ENCODE results near the gene HES5.

Gene HES5

DNA sequence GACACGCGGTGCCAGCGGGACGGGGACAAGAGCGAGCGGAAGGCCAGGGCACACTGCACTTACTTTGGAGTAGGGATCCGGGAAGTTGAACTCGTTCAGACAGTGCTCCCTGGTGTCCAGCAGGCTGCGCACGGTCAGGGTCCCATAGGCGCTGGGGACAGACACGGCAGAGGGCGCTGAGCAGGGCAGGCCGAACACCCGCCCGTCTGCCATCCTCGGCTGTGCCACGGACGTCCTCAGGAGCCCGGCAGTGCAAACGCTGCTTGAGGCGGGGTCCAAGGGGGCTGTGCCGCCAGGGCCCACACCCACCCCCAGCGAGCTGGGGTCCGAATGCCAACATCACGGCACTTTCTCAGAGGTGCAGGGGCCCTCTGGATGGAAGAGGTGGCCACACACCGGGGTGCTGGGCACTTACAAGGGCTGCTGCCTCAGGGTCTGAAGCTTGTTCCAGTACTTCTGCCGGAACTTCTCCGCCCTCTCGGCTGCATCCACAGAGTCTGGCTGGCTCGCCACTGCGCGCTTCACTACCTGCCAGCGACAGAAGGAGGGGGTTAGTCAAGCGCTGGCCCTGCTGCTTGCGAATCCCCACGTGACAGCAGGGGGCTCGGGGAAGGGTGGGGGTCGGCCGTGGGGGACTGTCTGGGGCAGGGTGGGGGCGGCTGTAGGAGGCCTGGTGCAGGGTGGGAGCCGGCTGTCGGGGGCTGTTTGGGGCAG lies 16.0 kb downstream of the HES5 start:
- no peak for DNase-seq

DNA sequence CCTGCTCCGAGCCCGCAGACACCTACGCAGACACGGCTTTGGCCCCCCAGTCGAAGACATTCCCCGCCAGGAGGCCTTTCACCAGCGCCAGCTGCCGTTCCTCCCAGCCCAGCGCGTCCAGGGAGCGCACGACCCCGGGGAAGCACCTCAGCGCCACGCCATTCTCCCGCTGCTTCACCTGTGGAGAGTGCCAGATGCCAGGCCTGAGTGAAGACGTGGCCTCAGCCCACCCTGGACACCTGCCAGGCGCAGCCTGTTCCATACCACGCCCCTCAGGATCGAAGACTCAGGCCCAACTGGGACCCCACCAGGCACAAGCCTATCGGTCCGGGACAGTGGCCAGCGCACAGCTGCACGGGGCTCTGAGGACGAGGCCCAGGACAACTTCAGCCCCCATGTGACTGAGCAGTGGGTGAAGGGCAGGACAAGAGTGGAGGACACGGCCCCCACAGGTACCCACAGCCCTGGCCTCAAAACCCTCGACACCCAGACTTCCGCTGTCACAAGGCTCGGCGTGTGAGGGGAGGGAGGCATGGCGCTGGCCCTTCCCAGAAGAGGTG lies 17.1 kb downstream of the HES5 start:
- DNase-seq: no peak

DNA sequence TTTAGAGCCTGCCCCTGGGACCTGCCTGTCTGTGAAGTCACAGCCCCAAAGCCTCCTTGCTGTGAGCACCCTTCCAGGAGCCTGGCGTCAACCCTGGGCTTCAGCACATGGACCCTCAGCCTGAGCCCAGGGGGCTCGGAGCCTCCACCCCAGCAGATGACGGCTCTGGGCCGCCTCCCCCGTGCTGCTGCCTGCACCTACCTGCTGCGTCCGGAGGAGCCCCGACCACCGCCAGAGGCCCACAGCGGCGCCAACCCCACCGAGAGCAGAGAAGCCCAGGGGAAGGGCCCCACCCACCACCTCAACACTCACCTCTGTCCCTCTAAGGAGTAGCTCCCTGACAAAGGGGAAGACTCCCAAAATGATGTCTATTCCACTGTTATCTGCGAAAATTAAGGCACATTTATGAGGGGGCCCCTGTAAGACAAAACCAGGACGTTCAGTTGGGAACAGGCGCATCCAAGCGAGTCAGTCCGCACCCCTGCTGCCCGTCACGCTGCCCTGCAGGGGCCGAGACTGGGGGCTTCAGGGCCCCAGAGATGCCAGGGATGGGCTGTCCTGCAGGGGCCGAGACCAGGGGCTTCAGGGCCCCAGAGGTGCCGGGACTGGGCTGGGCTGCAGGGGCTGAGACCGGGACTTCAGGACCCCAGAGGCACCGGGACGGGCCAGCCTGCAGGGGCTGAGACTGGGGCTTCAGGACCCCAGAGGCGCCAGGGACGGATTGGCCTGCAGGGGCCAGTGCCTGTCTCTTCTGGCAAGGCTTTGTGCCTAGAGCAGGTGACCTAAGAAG lies 19.5 kb downstream of the HES5 start:
- DNase-seq: no peak

DNA sequence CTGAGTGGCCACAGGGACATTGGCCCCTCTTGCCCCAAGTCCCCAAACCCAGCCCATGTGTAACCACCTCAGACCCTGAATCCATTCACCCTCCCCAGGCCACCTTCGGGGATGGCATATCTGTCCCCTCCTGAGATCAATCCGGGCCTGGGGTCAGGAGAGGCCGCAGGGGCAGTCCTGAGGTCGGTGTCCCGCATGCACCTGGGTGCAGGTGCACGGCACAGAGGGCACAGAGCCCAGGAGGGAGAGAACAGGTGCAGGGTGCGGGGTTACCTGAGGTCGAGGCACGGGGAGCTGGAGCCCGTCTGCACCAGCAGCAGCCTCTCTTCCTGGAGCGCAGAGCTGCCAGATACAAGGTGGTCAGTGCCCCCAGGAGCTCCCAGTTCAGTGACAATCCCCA lies 20.5 kb downstream of the HES5 start:
- DNase-seq: no peak

DNA sequence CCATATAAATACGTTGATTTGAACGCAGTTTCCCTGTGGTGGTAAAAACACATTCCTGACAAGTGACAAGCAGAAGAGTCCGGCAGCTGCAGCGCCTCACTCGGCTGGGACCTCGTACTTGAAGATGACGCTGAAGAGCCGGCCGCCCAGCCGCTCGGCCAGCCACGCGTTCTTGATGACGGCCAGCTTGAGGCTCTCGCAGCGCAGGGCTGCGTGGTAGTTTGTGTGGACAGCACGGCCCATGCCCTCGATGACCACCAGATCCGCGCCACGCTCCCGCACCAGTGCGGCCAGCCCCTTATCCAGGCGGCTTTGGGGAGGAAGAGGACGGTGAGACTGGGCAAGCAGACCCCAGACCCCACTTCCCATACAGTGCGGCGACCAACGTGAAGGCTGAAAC lies 21.3 kb downstream of the HES5 start:
- DNase-seq: no peak

DNA sequence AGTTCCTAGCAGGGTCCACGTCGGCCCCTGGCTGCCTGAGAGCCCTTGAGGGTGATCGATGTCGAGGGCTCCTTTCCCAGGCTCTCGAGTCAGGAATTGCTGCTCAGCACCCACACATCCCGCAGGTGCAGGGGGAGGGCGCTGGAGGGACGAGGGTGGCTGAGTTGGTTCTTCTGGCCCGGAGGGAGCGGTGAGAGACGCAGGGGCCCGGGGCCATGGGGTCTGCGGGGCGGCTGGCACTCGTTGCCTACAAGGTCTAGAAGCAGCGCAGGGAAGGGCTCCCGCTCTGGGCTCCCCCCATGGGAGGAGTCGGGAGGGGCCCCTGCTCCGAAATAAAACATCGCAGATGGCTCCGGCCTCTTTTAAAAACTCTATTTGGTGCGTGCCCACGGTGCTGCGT lies 21.9 kb downstream of the HES5 start:
- DNase-seq: no peak

DNA sequence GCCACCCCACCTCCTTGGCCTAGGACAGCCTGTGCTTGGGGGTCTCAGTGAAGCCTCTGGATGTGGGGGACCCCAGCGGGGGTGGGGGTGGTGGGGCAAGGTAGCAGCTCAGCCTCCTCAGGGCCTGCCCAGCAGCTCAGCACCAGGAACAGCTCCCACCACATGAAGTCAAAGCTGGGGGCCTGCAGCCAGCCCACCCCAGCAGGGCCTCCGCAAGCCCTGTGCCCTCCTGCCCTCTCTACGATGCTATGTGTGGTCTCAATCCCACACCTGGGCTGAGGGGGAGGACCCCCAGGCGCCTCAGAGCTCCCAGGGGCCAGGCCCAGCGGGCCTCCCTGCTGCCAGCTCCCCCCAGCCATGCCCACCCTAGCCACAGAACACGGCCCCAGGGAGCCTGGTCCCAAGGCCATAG lies 22.3 kb downstream of the HES5 start:
- DNase-seq: no peak

DNA sequence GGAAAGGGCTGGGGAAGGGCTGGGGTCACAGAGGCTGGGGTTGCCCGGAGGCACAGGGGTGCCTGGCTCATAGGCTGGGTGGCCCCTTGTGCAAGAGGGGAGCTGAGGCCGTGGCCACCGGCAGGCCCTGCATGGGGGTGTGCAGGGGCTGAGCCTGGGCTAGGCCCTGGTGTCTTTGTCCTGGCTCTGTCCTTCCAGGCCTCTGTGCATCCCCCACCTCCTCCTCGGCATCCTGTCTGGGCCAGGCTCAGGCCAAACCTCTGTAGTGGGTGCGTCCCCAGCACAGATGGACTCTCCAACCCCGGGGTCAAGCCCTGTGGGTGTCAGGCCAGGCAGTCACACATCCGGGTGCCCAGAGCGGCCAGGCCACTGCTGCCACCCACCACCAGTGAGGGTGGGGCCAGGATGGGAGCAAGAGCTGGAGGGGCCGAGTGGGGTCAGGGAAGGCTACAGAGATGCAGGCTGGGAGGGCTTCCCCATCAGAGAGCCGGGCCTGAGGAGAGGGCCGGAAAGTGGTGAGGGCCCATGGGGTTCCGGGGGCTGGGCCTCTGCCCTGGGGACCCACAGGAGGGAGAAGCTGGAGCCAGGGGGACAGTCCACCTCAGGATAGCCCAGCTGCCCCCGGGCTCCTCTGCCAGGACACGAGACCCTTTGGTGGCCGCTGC lies 23.0 kb downstream of the HES5 start:
- no peak for DNase-seq

DNA sequence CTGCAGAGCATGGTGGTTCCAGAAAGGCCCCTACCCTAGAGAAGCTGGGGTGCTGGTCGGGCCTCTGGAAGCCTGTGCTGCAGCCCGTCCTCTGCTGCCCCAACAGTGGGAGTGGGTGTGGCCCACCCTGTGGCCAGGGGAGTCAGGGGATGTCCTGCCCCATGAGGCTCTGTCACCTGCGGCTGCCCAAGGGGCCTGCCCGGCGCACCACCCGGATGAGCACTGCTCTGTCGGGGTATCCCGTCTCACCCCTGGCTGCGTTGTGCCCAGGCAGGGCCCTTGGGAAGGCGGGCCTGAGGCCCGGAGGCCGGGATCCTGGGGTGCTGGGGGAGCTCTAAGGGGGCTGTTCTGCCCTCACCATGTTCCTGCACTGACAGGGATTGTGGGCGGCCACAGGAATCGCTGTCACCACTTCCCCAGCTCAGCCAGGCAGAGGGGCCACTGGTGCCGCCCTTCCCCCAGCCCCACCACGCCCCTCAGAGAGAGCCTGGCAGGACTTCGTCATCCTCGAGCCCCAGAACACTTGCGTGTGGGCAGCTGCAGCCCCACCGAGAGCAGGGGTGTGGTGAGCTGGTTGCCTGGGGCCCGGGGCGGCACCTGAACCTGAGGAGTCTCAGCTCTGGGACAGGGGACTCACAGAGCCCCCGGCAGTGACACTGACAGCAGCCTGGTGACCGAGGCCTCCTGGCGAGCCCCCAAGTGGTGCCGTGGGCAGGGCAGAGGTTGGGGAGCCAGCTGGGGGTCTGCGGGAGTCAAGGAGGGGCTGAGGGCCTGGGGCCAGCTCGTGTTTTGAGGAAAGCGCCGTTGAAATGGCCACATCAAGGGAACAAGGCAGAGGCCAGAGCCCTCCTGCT lies 23.8 kb downstream of the HES5 start:
- no peak for DNase-seq

DNA sequence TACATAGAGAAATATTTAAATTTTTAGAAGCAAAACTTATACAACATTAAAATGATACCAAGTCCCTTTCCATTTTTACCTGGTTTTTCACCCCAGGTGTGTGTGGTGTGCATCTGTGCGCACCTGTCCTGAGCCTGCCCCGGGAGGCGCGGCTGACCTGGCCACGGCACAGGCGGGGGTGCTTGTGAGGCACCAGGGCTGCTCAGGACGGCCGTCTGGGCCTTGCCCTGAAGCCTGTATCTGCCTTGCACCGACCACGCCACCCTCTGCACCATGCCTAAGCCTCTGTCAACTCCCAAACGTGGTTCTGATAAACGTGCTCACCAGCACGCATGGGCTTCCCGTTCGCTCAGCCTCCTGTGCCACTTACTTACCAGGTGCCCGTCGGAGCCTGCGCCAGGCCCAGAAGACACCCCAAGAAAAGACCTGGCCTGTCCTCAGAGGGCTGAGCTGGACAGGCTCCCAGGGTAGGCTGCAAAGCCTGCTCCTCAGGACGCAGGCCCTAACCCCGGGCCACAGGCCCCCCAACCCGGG lies 24.5 kb downstream of the HES5 start:
- DNase-seq: no peak

DNA sequence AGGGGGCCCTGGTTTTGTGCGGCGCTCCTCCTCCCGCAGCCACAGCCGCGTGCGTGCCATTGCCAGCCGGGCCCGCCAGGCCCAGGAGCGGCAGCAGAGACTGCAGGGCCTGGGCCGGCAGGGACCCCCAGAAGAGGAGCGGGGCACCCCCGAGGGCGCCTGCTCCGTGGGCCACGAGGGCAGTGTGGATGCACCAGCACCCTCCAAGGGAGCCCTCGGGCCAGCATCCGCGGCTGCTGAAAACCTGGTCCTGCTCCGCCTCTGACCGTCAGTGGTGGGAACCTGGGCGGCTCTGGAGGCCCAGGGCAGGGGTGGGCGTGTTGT lies 25.2 kb downstream of the HES5 start:
- DNase-seq: no peak

DNA sequence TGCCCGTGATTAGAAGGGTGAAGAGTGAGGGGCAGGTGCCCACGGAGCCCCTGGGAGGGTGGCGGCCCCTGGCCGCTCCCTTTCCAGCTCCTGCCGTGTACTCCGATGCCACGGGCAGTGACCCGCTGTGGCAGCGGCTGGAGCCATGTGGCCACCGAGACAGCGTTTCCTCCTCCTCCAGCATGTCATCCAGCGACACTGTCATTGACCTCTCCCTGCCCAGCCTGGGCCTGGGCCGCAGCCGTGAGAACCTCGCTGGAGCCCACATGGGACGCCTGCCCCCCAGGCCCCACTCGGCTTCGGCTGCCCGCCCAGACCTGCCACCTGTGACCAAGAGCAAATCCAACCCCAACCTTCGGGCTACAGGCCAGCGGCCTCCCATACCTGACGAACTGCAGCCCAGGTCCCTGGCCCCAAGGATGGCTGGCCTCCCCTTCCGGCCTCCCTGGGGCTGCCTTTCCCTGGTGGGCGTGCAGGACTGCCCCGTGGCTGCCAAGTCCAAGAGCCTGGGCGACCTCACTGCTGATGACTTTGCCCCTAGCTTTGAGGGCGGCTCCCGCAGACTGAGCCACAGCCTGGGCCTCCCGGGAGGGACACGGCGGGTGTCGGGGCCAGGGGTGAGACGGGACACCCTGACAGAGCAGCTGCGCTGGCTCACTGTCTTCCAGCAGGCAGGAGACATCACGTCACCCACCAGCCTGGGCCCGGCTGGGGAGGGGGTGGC lies 25.7 kb downstream of the HES5 start:
- DNase-seq: peak; percentile 52

DNA sequence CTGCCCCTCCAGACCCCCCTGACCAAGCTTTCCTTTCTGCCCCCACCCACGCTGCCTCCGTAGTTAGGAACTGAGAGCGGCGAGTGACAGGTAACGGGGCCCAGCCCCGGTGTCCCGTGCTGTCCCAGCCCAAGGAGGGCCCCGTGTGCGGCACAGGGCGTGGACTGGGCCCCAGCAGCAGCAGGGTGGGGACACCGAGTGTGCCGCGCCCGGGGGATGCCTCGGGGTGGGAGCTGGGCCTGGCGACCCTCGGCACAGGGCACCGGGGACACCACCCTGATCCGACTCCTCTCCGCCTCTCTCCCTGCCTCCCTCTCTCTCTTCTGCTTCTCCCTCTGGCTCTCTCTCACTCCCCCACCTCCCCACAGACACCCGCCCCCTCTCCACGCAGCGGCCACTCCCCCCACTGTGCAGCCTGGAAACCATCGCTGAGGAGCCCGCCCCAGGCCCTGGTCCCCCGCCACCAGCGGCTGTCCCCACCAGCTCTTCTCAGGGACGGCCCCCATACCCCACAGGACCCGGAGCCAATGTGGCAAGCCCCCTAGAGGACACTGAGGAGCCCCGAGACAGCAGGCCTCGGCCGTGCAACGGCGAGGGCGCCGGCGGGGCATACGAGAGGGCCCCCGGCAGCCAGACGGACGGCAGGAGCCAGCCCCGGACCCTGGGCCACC lies 26.4 kb downstream of the HES5 start:
- no peak for DNase-seq

DNA sequence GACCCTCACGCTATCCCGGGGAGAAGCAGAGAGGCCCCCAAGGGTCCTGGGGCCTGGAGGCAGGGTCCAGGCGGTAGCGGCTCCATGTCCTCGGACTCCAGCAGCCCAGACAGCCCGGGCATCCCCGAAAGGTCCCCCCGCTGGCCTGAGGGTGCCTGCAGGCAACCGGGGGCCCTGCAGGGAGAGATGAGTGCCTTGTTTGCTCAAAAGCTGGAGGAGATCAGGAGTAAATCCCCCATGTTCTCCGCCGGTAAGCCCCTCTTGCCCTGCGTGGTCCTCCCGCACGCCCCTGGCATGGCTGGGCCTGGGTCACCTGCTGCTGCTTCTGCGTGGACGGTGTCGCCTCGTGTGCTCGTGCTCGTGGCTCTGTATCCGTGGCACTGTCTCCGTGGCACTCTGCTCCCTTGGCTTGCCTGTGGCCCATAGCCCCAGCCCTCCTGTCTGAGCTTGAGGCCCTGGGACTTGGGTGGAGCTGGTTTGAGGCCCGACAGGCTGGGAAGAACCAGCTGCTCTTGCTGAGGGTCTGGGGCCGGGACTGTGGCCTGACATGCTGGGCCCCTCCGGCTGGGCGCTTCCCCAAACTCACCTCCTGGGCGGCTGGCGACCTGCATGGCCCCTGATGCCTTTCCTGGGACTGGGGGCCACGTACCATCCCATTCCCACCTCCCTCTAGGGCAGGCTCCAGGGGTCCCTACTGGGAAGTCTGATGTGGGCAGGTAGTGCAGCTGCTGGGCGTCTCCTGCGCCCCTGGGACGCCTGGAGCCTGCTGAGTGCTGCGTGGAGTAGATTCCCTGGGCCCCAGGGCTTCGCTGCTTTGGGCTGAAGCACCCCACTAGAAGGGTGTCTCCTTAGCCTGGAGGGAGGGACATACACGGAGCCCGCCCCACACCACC lies 27.2 kb downstream of the HES5 start:
- no peak for DNase-seq

DNA sequence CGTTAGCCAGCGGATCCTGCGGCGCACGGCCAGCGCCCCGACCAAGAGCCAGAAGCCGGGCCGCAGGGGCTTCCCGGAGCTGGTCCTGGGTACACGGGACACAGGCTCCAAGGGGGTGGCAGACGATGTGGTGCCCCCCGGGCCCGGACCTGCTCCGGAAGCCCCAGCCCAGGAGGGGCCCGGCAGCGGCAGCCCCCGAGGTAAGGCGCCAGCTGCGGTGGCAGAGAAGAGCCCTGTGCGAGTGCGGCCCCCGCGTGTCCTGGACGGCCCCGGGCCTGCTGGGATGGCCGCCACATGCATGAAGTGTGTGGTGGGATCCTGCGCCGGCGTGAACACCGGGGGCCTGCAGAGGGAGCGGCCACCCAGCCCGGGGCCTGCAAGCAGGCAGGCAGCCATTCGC lies 27.9 kb downstream of the HES5 start:
- no peak for DNase-seq

DNA sequence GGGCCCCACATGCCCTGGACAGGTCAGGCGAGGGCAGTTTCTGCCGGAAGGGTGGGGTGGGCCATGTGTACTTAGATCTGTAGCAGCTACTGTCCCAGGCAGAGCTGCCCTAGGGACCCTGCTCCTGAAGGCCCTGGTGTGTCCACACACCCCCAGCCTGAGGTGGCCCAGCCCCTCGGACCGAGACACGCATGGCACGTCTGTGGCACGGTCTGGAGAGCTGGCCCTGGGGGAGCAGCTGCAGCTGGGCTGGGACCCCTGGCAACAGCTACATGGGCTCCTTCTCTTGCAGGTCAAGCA lies 28.3 kb downstream of the HES5 start:
- DNase-seq: no peak

DNA sequence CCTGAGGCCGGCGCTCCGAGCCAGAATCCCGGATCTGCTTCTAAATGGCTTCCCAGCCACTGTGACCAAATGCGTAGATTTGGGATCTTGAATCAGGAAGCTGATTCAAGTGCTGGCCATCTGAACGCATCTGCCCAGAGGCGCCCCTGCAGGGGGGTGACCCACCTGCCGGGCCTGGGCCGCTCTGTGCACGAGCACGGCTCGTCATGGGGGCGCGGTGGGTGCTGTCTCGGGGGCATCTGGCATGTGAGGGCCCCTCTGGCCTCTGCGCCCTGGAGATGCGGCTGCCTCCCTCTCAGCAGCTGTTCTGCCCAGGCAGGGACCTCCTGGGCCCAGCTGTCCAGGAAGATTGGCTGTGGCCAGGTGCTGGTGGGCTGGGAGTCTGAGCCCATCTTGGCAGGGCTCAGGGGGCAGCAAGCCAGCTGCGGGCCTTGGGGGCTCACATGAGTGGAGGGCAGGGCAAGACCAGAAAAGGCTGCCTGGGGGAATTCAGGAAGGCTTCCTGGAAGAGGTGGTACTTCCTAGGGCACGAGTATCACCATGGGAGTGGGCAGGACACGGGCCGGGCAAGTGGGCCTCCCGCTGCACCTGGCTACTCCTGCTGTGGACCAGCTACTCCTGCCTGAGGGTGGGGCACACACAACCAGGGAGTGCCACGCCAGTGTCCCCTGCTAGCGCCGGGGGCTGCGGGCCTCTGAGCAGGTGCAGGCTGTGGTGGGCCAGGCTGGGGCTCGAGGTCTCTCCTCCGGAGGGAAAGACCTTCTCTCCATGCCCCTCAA lies 28.8 kb downstream of the HES5 start:
- peak; percentile 65 for DNase-seq

DNA sequence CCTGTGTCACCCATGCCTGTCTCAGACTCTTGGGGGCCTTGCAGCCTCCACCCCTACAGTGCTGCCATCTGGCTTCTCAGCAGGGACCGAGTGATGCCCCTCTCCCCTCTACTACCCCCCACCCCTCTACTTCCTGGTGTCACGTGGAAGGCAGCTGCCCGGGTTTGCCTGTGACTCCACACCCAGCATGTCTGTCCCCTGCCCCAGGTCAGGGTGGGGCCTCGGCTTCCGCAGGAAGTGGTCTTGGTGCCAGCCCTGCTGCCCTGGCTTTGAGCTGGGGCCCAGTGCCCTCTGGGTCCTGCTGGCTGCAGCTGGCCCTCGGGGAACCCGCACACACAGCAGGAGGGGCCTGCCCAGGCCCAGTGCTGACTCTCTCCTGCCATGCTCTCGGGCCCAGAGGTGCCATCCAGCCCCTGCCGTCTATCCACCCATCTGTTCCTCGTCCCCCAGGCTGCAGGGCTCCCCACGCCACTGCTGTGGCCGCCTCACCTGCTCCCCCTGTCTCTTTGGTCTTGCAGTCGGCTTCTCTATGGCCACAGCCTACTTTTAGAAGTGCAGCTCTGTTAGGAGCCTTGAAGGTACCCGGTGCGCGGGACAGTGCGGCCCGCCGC lies 30.0 kb downstream of the HES5 start:
- no peak for DNase-seq

DNA sequence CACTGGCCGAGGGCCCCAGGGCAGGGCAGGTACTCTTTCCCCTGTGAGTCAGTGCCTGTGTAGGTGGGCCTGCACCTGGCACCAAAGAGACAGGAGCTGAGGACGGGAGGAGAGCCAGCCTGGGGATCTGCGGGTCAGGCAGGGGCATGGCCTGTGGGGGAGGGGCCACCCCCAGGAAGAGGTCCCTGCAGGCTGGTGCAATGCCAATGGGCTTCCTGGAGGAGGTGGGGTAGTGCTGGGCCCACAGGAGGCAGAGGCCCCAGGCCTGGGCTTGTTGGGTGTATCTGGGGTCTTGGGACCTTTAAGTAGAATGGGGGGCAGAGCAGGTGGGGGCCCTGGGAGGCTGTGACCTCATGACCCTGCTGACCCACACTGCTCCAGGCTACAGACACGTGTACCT lies 30.8 kb downstream of the HES5 start:
- no peak for DNase-seq

Data from femur (tissue), 1 donor.